Right lobe of liver (tissue), 6 donors: ENCODE data around the gene SCUBE1. TPM values are rescaled to one million over a fixed set of nuclear protein-coding genes. Genes with fewer than 3 reads are reported as not detected.

Source experiments
- ATAC-seq, 4 donors: fragments of 200-7000 bp; cut with Tn5 transposase; one replicate each; pipeline ENCODE4 v1.9.1; 2020; ENCODE audit warnings: mild to moderate bottlenecking in 4 of 4, moderate library complexity in 4 of 4
- DNase-seq, 3 donors: peaks; one replicate each; pipeline ENCODE4 v3.0.0-alpha.2; 2020
- H3K27ac ChIP-seq, 3 donors: fragments of 200-600 bp; one replicate each; pipeline ENCODE4 v1.8.0; 2022
- H3K27me3 ChIP-seq, 2 donors: fragments of 200-600 bp; one replicate each; pipeline ENCODE4 v1.8.0; 2022
- H3K36me3 ChIP-seq, 4 donors: fragments of 200-600 bp; sonication (generic) in 1 of 4; one replicate each; pipeline versions ENCODE4 v1.5.1 to v1.8.0; 2017 to 2022; ENCODE audit warnings: control low read depth in 1 of 4
- H3K4me1 ChIP-seq, 4 donors: fragments of 200-600 bp; sonication (generic) in 1 of 4; one replicate each; pipeline versions ENCODE4 v1.5.1 to v1.8.0; 2017 to 2022; ENCODE audit warnings: control low read depth in 1 of 4
- H3K4me3 ChIP-seq, 3 donors: fragments of 200-600 bp; one replicate each; pipeline ENCODE4 v1.8.0; 2022
- H3K9me3 ChIP-seq, 4 donors: fragments of 200-600 bp; sonication (generic) in 1 of 4; one replicate each; pipeline versions ENCODE4 v1.5.1 to v1.8.0; 2017 to 2022; ENCODE audit warnings: control low read depth in 1 of 4
- POLR2A ChIP-seq: fragments of 450-650 bp; IDR thresholded peaks from one replicate; pipeline ENCODE4 v1.6.1; 2017; ENCODE audit warnings: antibody characterized with exemption, mild to moderate bottlenecking
- WGBS: methylation state at CpG from one replicate; pipeline ENCODE4 v1.1.6; 2018; ENCODE audit warnings: low coverage, low lambda C conversion rate; ENCODE audit not compliant: insufficient coverage; ENCODE audit errors: missing lambda C conversion rate; 5-methylcytosine and 5-hydroxymethylcytosine counted together
- intact Hi-C, 2 donors: fragments of 100-400 bp; cut with DNase I; formaldehyde crosslinking; loops; one replicate each; pipeline versions ENCODE4 v1.11.2 to v1.14.1; 2022
- total RNA-seq, 6 experiments: library from RNA; depleted of rRNA in 2 of 6; stranded (reverse); fragments of >200 nt in 2 of 6; fragmentation: NEBNext Ultra II Directional in 3 of 6; extraction: Animal tissue kit (Norgen Biotek cat#: 25700) in 3 of 6; gene quantifications; one replicate each; pipeline versions ENCODE4 v1.1.0 to v1.2.4, GENCODE V29; 2016 to 2023
- TF ChIP-seq, protein P1 (sequence below), 4 donors: fragments of 200-600 bp in 3 of 4; fragments of 450-650 bp in 1 of 4; IDR thresholded peaks; one replicate each; pipeline versions ENCODE4 v1.5.1 to v1.8.0; 2016 to 2022; ENCODE audit warnings: antibody characterized with exemption in 4 of 4, mild to moderate bottlenecking in 2 of 4
- donor health status: DM: no; HTN: yes; CAD: no.
- donor health status: DM: no; HTN: no; CAD: no.
- donor health status: DM: no; HTN: no; CAD: no.
- donor health status: DM: no; HTN: yes; CAD: no.
- donor health status: DM: no; HTN: yes; CAD: no.

SCUBE1 gene
- total RNA-seq, 6 experiments from 2014 or later, result 0.73 to 11.7 (median 2.7) TPM

DNA sequence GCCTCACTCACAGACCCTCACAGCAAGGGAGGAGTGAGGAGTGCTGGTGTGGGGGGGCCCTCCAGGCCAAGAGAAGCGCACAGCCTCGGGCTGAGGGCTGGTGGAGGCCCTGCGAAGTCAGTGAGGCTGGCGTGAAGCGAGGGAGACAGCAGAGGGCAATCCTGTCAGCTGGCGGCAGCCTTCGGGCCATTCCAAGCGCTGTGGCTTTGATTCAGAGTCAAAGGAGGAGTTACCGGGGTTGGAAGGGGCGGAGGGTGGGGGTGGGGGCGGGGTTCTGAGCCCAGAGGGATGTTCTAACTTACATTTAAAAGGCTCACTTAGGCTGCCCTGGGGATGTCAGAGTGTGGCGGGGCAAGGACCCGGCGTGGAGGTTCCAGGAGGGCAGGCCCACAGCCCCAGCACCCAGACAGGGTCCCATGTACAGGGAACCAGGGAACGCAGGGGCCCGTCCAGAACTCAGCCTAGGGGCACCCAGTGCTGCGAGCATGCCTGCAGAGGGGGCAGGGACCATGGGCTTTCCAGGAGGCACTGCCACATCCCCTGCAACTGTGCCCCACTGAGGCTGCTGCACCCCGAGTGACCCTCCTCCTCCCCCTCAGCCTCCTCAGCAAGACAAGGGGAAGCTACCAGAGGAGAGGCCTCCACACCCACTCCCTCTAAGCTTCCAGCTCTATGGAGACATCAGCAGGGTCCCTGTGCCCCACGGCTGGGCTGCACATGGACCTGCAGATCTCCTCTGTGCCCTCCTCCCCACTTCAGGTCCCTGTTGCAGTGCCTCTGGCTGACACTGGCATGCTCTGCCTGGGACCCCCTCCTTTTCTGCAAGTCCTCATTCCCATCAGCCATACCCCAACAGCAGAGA lies 116.6 kb downstream of the SCUBE1 start:
- H3K4me1 ChIP-seq, result peaks cover 0 to 7% (median 0%) of the 10 kb centered on the region in 4 donors
- WGBS, result 66% methylated on average over 8 of the region's 19 CpGs
- ATAC-seq, result no peak
- TF ChIP-seq POLR2A, result no peak
- TF ChIP-seq, protein P1, sequence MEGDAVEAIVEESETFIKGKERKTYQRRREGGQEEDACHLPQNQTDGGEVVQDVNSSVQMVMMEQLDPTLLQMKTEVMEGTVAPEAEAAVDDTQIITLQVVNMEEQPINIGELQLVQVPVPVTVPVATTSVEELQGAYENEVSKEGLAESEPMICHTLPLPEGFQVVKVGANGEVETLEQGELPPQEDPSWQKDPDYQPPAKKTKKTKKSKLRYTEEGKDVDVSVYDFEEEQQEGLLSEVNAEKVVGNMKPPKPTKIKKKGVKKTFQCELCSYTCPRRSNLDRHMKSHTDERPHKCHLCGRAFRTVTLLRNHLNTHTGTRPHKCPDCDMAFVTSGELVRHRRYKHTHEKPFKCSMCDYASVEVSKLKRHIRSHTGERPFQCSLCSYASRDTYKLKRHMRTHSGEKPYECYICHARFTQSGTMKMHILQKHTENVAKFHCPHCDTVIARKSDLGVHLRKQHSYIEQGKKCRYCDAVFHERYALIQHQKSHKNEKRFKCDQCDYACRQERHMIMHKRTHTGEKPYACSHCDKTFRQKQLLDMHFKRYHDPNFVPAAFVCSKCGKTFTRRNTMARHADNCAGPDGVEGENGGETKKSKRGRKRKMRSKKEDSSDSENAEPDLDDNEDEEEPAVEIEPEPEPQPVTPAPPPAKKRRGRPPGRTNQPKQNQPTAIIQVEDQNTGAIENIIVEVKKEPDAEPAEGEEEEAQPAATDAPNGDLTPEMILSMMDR (IDR thresholded peaks at IDR 0.05), result no peak
- no peaks in the 10 kb centered on the region for H3K9me3 ChIP-seq
- H3K27me3 ChIP-seq, result no peaks in the 10 kb centered on the region
- DNase-seq, result no peak
- intact Hi-C loops, result no loop called here
- H3K27ac ChIP-seq, result no peak overlapping the region
- no peaks in the 10 kb centered on the region for H3K36me3 ChIP-seq
- H3K4me3 ChIP-seq, result no peak overlapping the region

DNA sequence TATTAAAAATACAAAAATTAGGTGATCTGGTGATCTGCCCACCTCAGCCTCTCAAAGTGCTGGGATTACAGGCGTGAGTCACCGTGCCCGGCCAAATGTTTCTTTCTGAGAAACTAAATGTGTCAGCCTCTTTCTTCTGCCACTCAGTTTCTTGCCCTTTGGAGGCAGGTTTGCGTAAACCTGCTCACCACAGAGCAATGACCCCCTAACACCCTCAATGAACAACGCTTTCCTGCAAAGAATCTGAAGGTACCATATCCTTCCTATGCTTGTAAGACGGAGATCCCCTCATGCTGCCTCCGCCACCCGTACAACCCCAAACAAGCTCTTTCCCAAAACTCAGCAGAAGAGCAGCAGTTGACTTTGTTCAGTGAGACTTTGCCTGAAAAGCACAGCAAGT lies 117.6 kb downstream of the SCUBE1 start:
- H3K4me3 ChIP-seq, result no peak overlapping the region
- peaks cover 0 to 5% (median 0%) of the 10 kb centered on the region in 4 donors for H3K4me1 ChIP-seq
- intact Hi-C loops, result no loop called here
- 91% methylated on average over 5 of the region's 8 CpGs for WGBS
- ATAC-seq (no peak), DNase-seq (no peak)
- no peak overlapping the region for H3K27ac ChIP-seq
- H3K9me3 ChIP-seq, result no peaks in the 10 kb centered on the region
- TF ChIP-seq POLR2A, result no peak
- TF ChIP-seq, protein P1 (IDR thresholded peaks at IDR 0.05), result no peak
- no peaks in the 10 kb centered on the region for H3K27me3 ChIP-seq
- no peaks in the 10 kb centered on the region for H3K36me3 ChIP-seq

DNA sequence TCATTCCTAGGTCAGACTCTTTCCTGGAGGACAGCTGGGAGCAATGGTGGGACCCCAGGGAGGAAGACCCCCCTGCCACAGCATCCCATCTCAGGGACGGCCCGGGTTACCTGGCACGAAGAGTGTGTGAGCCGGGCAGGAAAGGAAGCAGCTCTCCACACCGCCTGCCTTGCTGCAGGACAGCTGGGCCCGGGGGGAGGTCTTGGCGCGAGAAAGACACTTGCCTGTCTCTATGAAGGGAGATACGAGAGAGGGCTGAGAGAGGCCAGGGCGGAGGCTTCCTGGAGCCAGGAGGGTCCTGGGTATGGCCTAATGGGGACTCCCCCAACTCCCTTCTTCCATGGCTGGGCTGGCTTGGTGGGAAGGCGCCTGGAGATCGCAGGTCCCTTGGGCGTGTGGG lies 120.2 kb downstream of the SCUBE1 start:
- Histone ChIP-seq H3K27me3 (no peaks in the 10 kb centered on the region), H3K27ac (no peak overlapping the region), H3K36me3 (no peaks in the 10 kb centered on the region), H3K9me3 (no peaks in the 10 kb centered on the region), H3K4me3 (no peak overlapping the region), H3K4me1 (peaks cover 0 to 5% (median 0%) of the 10 kb centered on the region in 4 donors)
- intact Hi-C loops, result no loop called here
- no peak for DNase-seq
- WGBS, result 92% methylated on average over 7 of the region's 13 CpGs
- no peak for ATAC-seq
- TF ChIP-seq, protein P1 (IDR thresholded peaks at IDR 0.05), result no peak
- no peak for TF ChIP-seq POLR2A

DNA sequence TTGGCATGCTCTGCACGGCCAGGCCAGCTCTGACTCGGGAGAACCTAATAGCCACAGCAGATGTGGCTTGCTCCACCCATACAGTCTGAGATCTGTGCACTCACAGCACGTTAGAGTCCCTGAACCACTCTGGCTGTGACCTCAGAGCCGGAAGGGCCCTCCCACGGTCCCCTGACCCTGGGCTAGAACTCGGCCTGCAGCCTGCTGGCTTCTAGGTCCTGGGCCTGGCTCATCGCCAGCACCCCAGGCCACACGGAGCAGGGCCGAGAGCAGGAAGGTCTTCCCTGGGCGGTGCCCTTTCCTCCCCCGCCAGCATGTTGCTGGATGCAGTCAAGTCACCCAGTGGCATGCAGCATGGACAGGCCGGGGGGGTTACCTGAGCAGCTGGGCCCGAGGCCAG lies 120.9 kb downstream of the SCUBE1 start:
- Histone ChIP-seq H3K36me3 (no peaks in the 10 kb centered on the region), H3K4me1 (peaks cover 0 to 5% (median 0%) of the 10 kb centered on the region in 4 donors), H3K4me3 (no peak overlapping the region), H3K27me3 (no peaks in the 10 kb centered on the region), H3K9me3 (no peaks in the 10 kb centered on the region), H3K27ac (no peak overlapping the region)
- WGBS, result no CpG with 5 or more reads among the region's 13 CpGs
- ATAC-seq (peak; percentile 22 to 70 (median 46)), DNase-seq (no peak)
- intact Hi-C loops, result no loop called here
- no peak for TF ChIP-seq POLR2A
- TF ChIP-seq, protein P1 (IDR thresholded peaks at IDR 0.05), result no peak
